MM.1S (cell line): ENCODE measurements around the gene TMED1.

Source experiments
- CTCF ChIP-seq: fragments of 300-600 bp; sonication (generic); IDR thresholded peaks from 2 replicates; pipeline ENCODE4 v1.5.1; 2016; ENCODE audit warnings: antibody characterized with exemption, low read length, mixed read lengths
- EZH2 ChIP-seq: fragments of 300-600 bp; sonication (generic); optimal IDR thresholded peaks from 2 replicates; pipeline ENCODE3; 2017; ENCODE audit warnings: low read depth, mild to moderate bottlenecking, antibody characterized with exemption, low read length, mixed read lengths

- TF ChIP-seq EZH2 (no peak), CTCF (no peak)
Observed at GRCh38 chr19:10826846-10827245, 9.2 kb downstream of the TMED1 start.
